Activated CD8-positive, alpha-beta memory T cell treated with anti-CD3 and anti-CD28 coated beads for 24 hours (primary cell): Measurements from ENCODE around the gene YJEFN3.
A peak's percentile ranks its signal among the peaks of the same experiment; 100 is the strongest.

ENCODE experiments used
- DNase-seq: peaks from one replicate; pipeline ENCODE4 v3.0.0-alpha.2; 2020

YJEFN3 gene, protein sequence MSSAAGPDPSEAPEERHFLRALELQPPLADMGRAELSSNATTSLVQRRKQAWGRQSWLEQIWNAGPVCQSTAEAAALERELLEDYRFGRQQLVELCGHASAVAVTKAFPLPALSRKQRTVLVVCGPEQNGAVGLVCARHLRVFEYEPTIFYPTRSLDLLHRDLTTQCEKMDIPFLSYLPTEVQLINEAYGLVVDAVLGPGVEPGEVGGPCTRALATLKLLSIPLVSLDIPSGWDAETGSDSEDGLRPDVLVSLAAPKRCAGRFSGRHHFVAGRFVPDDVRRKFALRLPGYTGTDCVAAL

DNA sequence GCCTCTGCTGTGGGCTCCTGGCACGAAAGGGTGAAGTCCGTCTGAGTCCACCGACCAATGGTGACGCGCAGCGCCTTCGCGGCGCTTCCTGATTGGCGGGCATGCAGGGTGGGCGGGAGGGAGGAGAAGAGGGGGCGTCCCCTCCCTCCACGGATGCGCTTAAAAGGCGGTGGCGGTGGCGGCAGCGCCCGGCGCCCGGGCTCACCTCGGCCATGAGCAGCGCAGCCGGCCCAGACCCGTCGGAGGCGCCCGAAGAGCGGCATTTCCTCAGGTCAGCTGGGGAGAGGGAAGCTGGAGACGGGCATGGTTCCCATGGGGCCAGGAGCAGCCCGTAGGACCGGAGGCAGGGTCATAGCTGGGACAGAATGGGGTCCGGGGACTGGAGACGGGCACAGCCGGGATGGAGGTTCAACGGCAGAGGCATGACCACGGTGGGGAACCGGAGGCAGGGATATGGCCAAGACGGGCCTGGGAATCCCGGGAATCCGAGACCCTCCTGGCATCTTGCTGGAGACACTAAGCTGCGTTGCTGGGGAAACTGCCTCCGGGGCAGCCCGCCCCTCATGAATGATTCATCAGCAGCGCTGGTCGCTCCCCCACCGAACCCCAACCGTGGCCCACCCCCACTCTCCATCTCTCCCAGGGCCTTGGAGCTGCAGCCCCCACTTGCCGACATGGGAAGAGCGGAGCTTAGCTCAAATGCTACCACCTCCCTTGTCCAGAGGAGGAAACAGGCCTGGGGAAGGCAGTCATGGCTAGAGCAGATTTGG is at the start of gene YJEFN3:
Gene YJEFN3, plus strand, starts transcription at position 191 of the 770 bp plus-strand sequence. Its CDS starts 22 bp downstream, at position 213.
- no peak for DNase-seq

DNA sequence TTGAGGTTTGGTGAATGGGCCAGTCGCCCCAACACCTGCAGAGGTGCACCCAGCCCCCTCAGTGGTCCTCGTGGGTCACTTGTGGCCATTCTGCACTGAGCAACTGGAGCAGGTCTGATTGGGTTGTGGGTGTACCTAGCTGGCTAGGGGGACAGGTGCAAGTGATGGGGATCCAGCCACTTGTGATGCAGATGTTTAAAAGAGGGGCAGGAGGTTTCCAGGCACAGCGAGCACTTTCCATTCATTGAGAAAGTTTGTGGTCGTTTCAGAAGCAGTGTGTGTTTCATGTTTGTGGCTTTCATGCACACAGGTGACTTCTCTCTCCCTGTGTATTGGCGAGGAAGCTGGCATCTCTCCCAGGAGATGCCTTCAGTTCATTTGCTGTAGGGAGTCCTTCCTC is 48.0 kb upstream of the YJEFN3 start:
- DNase-seq, result peak; percentile 60

DNA sequence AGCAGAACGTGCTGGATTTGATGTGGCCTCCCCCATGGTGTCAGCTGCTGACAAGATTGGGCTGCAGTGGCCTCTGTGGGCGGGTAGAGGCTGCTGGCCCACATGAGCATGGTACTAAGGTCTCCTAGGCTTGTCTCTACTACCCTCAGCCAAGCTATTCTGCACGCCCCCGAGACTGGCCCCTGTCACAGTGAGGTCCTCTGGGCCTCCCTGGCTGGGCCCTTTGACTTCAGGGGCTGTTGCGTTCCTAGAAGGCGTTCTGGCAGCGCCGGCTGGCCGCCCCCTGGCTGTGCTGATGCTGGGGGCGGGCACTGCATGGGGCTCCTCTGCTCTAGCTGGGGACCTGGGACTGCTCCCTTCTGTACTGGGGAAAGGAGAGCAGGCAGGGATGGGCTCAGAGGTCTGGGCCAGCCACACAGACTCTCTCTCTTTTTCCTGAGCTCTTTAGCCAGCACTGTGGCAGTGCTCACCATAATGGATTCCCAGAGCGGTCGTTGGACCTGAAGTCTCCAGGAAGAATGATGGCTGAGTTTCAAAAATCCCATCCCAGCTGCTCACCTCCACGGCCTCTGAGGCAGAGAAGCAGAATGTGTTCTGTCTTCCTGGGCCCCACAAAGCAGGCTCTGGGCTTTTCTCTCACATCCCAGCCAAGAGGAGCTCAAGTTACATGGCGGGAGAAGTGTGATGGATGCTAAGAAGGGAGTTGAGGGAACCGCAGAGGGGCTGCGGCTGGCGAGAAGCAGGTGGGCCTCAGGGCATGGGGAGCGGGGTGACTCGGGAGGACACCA is 45.7 kb upstream of the YJEFN3 start:
- DNase-seq, result no peak

DNA sequence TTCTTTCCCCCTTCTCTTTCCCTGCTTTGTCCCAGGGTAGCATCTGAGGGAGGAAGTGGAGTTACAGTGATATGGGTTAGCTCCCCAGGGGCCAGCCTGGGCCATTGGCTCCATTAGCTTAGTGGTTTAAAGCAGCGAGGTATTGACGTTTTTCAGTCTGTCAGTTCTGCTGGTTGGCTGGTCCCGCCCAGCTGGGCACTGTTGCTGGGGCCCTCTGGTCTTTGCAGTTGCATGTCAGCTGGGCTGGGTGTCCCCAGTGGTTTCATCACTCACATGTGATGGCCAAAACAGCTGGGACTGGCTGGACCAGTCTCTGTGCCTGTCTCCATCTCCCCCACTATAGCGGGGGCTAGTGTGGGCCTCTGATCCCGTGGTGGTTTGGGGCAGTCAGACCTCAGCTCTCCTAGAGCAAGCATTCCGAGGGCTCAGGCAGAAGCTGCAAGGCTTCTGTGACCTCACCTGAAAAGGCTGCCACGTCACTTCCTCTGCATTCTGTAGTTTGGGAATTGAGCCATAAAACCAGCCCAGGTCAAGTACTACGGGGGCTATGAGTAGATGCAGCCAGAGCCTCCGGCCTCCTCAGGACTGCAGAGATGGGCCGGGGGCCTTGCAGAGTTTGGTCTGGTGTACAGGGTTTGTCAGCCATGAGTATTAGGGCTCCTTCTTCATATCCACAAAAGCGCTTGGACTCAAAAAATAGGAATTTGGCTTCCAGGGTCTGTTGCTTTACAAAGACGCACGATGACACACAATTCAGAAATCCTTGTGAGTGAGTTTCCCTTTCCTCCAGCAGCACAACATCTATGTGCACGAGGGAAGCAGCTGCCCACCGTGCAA is 43.3 kb upstream of the YJEFN3 start:
- no peak for DNase-seq

DNA sequence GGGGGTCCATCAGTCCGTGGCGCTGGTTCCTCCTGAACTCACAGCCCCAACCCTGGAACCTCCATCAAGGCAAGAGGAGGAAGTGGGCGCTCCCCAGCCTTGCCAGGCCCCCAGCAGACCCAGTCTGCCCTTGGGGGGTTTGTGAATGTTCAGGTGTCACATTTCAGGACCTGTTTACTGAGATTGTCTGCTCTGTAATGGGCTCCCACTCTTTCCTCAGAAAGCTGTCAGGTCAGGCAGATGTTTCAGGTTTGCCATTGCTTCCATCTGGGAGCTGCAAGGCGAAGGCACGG is 42.8 kb upstream of the YJEFN3 start:
- no peak for DNase-seq

DNA sequence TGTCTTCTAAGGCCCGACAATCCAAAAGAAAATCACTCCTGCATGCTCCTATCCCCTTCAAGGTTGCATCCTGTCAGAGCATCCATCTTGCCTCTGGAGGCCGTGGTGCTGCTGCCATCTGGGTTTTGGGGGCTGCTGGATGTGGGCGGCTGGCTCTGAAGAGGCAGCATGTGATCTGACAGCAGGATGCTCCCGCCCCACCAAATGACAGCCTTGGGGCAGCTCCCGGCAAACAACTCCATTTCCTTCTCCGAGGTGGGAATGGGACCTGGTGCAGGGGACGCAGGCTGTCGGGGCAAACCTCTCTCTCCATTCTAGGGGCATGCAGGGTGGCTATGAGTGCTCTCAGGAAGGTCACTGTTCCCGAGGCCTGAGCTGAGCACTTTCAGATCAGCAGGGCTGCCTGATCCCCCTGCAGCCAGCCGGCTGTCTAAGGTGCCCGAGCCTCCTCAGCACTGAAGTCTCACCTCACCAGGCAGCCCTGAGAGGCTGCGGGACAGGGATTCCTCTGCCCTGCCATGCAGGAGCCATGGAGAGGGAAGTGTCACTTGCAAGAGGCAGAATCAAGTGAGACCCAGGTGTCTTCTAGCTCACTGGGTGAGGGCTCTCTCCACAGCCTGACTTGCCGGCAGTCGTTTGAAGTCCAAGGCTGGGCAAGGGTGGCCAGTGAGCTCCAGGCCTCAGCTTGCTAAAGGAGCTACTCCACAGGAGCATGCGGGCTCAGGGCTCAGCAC is 42.2 kb upstream of the YJEFN3 start:
- no peak for DNase-seq

DNA sequence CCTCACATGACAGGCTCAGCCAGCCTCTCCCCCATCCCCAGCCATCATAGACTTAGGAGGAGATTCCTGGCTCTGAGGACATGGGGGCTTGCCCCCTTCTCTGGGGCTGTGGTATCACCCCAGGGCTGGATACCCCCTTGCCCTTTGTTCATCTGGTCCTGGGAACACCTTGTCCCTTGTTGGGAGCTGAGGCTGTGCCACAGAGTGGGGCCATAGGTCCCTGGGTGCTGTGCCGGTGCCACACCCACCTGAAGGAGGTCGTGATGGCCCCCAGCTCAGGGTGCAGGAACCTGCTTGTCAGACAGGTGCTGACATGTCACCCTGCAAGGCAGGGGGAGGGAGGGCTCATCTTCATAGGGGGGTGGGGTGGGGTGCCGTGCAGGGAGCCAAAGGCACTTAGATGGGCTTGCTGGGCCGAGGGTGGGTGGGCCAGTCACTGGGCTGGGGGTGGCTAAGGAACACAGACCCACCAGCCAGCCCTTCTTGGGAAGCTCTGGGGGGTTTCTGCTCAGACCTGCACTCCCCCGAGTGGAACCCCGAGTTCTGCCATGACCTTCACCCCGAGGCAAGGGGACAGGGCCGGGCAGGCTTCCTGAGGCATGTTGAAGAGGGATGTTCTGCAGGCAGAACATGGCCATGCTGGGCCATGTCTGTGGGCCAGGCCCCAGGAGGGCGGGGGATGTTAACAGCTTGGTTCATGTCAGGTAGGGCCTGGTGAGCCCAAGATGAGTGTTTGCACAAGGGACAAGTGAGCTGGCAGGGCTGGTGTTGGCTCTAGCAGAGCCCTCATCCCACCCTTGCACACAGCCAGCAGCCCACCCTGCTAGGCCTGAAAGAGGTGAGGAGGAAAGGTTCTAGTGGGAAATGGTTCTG is 41.4 kb upstream of the YJEFN3 start:
- no peak for DNase-seq

DNA sequence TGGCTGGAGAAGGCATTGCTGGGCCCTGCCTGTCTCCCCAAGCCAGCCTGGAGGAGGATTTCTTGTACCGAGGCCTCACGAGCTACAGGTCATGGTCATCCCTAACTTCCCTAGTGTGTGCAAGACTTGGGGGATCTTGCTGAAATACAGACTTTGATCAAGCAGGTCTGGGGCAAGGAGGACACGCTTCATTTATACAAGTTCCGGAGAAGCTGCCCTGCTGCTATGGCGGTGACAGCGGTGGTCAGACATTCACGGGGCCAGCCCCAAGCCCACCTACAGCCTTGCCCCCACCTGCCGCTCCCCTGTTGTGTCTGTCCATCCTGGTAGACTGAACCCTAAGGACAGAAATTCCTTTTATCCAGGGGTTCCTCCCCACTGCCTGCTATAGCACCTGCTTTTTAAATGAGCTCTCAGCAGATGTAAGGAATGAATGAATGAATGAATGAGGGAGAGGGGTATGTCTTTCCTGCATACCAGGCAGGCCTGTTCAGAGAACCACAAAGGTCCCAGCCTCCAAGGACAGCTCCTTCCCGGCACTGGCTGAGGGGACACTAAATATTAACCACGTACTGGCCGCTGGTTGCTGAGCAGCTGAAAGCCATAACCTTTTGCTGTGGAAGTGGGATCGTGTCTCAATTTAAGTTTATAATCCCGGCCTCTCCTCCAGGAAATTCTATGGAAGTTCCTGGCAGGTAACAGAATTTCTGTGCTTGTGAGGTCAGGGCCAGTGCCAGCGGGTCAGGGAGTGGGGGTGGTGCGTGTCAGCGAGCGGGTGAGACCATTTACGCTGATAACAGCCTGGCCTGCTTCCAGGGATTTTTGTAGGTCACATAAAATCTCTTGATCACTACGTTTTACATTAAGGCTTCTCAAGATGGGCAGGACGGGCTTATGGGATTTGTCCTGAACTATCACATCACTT is 40.5 kb upstream of the YJEFN3 start:
- no peak for DNase-seq

DNA sequence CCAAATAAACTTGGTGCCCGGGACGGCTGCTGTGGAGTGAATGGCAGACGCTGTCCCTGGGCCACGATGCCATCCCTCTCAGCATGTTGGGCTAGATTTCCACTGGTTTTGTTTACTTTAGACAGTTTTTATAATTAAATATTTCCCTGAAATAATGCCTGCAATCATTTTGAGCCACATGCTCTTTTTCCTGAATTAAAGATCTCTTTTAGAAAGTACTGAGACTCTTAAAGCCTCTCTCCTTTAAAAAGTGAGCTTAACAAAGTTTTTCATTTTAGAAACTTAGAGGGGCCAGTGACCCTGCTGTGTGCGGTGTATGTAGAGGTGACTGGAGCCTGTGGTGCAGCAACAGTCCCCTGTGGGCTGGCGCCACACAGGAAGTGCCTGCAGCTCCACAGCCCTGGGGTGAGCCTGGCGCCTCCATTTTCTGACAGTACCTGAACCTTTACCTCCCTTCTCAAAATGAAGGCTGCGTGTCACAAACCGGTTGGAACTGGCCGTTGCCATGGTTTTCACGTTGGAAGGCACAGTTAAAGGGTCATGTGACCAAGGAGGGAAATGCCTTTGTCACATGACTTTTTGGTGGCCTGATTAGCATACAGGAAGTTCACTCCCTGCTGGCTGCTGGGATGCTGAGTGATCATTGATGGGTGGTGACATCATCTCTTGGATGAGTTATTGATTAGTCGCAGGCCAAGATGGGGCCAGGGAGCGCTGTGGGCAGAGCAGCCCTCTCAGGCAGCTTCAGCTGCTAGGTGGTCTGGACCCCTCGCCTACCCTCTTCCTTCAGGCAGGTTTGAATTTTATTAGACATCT is 39.6 kb upstream of the YJEFN3 start:
- peak; percentile 85 for DNase-seq

DNA sequence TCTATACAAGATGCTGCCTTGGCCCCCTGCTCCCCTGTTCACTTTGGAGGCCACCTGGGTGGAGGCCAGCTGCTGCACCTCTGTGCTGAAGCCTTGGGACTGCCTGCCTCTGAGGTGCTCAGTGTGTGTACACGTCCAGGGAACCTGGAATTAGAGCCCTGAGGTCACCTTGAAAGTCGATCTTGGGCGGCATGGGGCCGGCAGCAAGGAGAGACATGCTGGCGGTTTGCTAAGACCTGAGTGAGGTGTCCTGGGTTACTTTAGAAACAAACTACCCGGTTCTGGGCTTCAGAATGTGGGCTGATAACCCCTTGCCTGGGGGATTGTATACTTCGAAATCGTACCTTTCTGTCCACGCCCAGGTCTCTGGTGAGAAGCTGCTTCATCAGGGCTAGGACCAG is 38.9 kb upstream of the YJEFN3 start:
- no peak for DNase-seq

DNA sequence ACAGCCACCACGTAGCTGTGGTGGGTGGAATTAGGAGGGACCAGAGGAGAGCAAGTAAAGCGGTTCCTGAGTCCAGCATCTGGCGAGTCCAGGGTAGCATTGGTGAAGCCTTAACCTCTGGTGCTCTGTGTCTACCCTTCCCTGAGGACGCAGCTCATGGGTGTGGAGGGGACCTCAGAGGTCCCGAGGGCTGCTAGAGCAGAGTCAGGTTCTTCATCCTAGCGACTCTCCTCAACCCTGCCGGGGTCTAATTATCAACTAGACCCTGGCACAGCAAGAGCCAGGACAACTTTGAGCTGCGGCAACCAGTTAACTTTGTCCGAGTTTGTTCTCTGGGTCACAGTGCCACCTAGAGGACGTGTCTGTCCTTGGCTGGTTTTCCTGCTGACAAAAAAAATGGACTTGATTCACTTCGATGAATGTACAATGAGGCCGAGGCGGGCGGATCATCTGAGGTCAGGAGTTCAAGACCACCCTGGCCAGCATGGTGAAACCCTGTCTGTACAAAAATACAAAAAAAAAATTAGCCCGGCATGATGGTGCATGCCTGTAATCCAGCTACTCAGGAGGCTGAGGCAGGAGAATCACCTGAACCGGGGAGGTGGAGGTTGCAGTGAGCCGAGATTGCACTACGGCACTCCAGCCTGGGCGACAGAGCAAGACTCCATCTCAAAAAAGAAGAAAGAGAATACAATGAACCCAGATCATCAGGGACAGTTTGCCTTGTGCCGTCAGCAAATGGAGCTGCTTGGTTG is 38.3 kb upstream of the YJEFN3 start:
- peak; percentile 89 for DNase-seq

DNA sequence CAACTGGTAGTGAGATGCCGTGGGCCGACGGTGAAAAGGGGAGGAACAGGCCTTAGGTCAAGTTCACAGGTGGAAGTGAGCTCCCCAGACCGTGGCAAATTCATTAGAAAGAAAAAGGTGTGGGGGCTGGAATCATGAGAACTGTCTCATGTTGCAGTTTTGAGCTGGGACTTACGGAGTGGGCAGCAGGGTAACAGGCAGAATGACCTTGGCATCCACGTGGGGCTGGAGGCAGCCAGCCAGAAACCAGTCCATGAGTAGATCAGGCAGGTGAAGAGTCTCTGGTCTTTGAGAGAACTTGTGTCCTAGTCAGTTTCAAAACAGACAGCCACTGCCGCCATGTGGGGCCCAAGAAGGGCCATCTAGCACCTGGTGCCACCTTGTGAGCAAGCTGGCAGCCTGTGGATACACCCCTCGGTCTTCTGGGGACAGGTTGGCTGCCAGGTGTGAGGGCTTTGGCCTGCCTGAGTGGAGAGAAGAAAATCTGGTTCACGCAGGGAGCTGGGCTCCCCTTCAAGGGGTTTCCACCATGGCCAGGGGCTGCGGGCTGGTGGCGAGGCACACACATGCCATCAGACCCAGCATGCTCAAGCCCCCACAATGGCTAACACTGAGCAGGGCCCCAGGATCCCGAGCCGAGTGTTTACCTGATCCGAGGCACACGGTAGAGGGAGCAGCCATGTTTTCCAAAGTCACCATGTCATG is 37.2 kb upstream of the YJEFN3 start:
- no peak for DNase-seq

DNA sequence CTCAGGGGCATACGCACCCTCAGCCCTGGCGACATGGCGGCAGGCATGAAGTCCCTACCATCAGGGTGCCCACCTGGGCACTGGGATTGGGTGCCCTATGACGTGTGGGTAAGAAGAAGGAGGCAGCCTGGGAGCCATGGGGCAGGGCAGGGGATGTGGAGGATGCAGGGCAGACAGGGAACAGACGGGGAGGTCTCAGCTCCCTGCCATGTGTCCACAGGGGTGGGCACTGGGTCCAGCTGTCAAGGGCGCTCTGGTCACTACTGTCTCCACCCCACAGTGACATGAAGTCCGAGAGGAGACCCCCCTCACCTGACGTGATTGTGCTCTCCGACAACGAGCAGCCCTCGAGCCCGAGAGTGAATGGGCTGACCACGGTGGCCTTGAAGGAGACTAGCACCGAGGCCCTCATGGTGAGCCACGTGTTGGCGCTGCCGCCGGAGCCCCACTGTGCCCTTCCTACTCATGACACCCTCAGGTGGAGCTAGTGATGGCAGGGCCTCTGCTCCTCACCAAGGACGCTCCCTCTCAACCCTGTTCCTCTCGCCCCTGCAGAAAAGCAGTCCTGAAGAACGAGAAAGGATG is 36.6 kb upstream of the YJEFN3 start:
- no peak for DNase-seq

DNA sequence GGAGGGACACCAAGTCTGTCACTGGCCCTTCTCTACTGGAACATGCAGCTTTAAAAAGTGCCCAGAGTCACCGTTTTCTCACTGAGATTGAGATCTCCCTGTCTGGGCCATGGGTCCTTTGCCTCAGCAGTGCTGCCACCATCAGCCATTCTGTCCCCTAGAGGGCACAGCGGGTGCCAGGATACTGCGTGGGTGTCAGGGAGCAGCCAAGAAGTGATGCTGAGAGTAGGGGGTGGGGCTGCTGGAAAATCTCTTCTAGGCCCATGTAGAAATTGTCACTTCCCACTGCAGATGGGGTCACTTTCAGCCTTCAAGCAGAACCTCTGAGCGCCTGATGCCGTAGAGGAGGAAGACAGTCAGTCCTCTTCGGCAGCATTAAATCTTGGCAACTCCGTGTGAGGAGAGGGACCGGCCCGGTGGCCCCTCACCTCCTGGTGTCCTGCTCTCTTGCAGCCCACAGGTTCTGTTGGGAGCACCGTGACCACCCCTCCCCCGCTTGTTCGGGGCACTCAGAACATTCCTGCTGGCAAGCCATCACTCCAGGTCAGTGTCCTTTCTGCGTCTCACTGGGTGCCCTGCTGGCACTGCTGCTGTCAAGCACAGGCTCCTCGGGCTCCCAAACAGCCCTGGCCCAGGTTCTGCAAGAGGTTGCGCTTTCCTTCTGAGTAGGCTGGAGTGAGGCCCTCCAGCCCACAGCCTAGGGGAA is 34.7 kb upstream of the YJEFN3 start:
- DNase-seq, result no peak

DNA sequence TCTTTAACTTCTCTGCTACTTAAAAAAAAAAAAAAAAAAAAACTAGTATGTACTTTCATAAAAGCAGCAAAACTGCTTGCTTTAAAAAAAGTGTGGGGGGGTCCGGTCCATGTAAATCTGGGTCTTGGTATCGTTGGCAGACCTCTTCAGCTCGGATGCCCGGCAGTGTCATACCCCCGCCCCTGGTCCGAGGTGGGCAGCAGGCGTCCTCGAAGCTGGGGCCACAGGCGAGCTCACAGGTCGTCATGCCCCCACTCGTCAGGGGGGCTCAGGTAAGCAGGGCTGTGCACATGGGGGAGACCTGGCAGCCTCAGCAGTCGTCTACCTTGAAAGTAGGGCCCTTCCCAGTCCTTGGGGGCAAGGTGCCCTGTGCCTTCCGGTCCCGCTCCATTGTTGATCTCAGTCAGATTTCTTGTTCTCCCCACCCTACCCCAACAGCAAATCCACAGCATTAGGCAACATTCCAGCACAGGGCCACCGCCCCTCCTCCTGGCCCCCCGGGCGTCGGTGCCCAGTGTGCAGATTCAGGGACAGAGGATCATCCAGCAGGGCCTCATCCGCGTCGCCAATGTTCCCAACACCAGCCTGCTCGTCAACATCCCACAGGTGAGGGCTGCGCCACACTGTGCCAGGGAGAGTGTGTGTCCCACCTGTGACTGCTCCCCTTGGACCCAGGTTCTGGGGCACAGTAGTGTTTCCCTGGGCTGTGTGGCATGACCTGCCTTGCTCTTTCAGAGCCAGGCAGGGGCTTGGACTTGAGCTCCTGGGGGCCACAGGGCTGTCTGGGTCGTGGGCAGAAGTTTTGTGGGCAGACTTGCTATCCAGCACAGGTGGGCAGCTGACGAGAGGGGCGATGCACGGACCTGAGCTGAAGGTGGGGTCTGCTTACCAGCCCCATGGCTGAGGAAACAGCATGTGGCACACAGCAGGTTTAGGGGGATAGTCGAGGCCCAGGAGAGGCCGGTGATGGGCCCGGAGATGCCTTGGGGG is 32.8 kb upstream of the YJEFN3 start:
- no peak for DNase-seq
